ENCODE results near the gene TMUB1. TPM values are rescaled to one million over a fixed set of nuclear protein-coding genes. Genes with fewer than 3 reads are reported as not detected.

Gene TMUB1
- total and polyA plus RNA-seq, 2 donors from 2014 or later = 36.9 to 79.9 TPM

GRCh38 chr7:151079199-151079910 lies 3.9 kb downstream of the TMUB1 start:
- H3K36me3 ChIP-seq (ENCODE audit: control insufficient read depth in 2 of 3, insufficient read depth in 3 of 3, low read length in 3 of 3) = peaks cover 2 to 12% (median 9%) of the 10 kb centered on the region in 3 donors
- H3K4me1 ChIP-seq (ENCODE audit: control insufficient read depth in 2 of 3, insufficient read depth in 2 of 3, low read depth in 1 of 3, low read length in 3 of 3) = peaks cover 0 to 40% (median 6%) of the 10 kb centered on the region in 3 donors
- FAIRE-seq (no peak), DNase-seq (peak in 2 of 5 donors; percentile 61 to 70)
- intact Hi-C loops (cut with DNase I) = no loop called here
- H3K4me3 ChIP-seq (ENCODE audit: low read length in 3 of 3) = peak overlapping the region in 2 of 3 donors; percentile 89 to 91
- H3K9me3 ChIP-seq (ENCODE audit: control insufficient read depth in 2 of 3, insufficient read depth in 1 of 3, low read length in 3 of 3) = no peaks in the 10 kb centered on the region
- TF ChIP-seq CTCF (IDR thresholded peaks at IDR 0.05; ENCODE audit: borderline replicate concordance, extremely low read depth, insufficient read depth) = no peak
- H3K27me3 ChIP-seq (ENCODE audit: control insufficient read depth, insufficient read depth, low read length) = no peaks in the 10 kb centered on the region
- H3K27ac ChIP-seq (ENCODE audit: low read depth in 2 of 2, low read length in 2 of 2) = no peak overlapping the region
- peak overlapping the region in 1 of 3 donors; percentile 61 for H3K9ac ChIP-seq (ENCODE audit: low read length in 3 of 3)

- H3K27ac ChIP-seq (ENCODE audit: low read depth in 2 of 2, low read length in 2 of 2) = no peak overlapping the region
- peaks cover 2 to 13% (median 13%) of the 10 kb centered on the region in 3 donors for H3K36me3 ChIP-seq (ENCODE audit: control insufficient read depth in 2 of 3, insufficient read depth in 3 of 3, low read length in 3 of 3)
- no peak for TF ChIP-seq CTCF (IDR thresholded peaks at IDR 0.05; ENCODE audit: borderline replicate concordance, extremely low read depth, insufficient read depth)
- peak overlapping the region in 1 of 3 donors; percentile 19 for H3K9ac ChIP-seq (ENCODE audit: low read length in 3 of 3)
- no peaks in the 10 kb centered on the region for H3K9me3 ChIP-seq (ENCODE audit: control insufficient read depth in 2 of 3, insufficient read depth in 1 of 3, low read length in 3 of 3)
- H3K27me3 ChIP-seq (ENCODE audit: control insufficient read depth, insufficient read depth, low read length) = no peaks in the 10 kb centered on the region
- no peak overlapping the region for H3K4me3 ChIP-seq (ENCODE audit: low read length in 3 of 3)
- DNase-seq (peak in 2 of 5 donors; percentile 56 to 70), FAIRE-seq (no peak)
- intact Hi-C loops (cut with DNase I) = no loop called here
- H3K4me1 ChIP-seq (ENCODE audit: control insufficient read depth in 2 of 3, insufficient read depth in 2 of 3, low read depth in 1 of 3, low read length in 3 of 3) = peaks cover 0 to 37% (median 6%) of the 10 kb centered on the region in 3 donors
Observed at GRCh38 chr7:151078233-151079040, 4.9 kb downstream of the TMUB1 start.

GRCh38 chr7:151077705-151078232 lies 5.5 kb downstream of the TMUB1 start:
- H3K27ac ChIP-seq (ENCODE audit: low read depth in 2 of 2, low read length in 2 of 2) = no peak overlapping the region
- DNase-seq = peak in 1 of 5 donors; percentile 74
- TF ChIP-seq CTCF (IDR thresholded peaks at IDR 0.05; ENCODE audit: borderline replicate concordance, extremely low read depth, insufficient read depth) = no peak

More at GRCh38 chr7:151077705-151078232, 5.5 kb downstream of the TMUB1 start:
- FAIRE-seq = no peak
- no peaks in the 10 kb centered on the region for H3K27me3 ChIP-seq (ENCODE audit: control insufficient read depth, insufficient read depth, low read length)
- no peak overlapping the region for H3K4me3 ChIP-seq (ENCODE audit: low read length in 3 of 3)
- intact Hi-C loops (cut with DNase I) = no loop called here
- peak overlapping the region in 1 of 3 donors; percentile 19 for H3K9ac ChIP-seq (ENCODE audit: low read length in 3 of 3)
- H3K9me3 ChIP-seq (ENCODE audit: control insufficient read depth in 2 of 3, insufficient read depth in 1 of 3, low read length in 3 of 3) = no peaks in the 10 kb centered on the region
- H3K4me1 ChIP-seq (ENCODE audit: control insufficient read depth in 2 of 3, insufficient read depth in 2 of 3, low read depth in 1 of 3, low read length in 3 of 3) = peaks cover 0 to 37% (median 6%) of the 10 kb centered on the region in 3 donors
- peaks cover 2 to 13% (median 13%) of the 10 kb centered on the region in 3 donors for H3K36me3 ChIP-seq (ENCODE audit: control insufficient read depth in 2 of 3, insufficient read depth in 3 of 3, low read length in 3 of 3)
